HL-60/S4 treated with retinoic acid at 250 ng/mL for 4 days and 3 days (cell line): ENCODE results near the gene DBNDD1.

Source experiments
- in situ Hi-C: fragments of 300-500 bp; cut with MboI; formaldehyde crosslinking; loops from 2 replicates; pipeline ENCODE4 v1.7.0; 2022; ENCODE audit warnings: low sequenced_read_pairs

Gene DBNDD1

GRCh38 chr16:89965447-89966225 is 53.6 kb downstream of the DBNDD1 start:
- in situ Hi-C loops: no loop called here

DNA sequence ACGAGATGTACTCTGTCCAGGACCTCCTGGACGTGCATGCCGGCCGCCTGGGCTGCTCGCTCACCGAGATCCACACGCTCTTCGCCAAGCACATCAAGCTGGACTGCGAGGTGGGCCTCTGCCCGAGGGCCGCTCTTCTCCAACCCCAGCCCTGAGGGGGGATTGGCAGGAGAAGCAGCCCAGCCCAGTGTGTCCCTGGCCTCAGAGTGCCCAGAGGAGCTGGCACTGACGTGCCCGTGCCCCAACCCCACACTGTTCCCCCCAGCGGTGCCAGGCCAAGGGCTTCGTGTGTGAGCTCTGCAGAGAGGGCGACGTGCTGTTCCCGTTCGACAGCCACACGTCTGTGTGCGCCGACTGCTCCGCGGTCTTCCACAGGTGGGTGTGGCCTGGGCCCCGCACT is 55.1 kb downstream of the DBNDD1 start:
- in situ Hi-C loops: no loop called here

DNA sequence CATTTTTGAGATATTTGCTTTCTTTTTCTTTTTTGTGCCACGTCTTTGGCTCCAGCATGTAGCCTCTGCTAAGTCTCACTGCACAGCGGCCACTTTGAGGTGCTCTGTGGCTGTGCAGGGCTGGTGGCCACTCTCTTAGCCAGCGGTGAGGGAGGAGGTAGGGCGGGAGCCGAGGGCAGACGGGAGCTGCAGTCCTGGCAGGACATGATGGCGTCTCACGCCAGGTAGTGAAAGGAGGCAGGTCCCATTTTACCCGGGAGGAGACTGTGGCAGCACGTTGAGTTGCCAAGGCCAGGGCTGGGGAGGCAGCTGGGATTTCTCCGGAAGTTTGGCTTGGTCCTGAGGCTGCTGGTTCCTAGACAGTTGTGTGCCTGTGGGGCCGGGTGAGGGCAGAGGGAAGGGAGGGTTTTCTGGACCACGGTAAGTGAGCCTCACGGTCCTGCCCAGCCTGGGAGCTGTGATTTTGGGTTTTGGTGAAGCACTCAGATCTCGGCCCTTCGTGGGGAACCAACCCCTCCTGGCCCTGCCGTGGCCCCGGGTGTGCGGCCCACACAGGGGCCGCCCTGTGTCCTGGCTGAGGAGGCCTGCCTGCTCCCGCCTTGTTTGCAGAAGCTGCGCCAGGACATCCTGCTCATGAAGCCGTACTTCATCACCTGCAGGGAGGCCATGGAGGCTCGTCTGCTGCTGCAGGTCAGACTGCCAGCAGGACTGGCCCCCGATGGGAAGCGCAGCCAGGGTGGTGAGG is 56.3 kb downstream of the DBNDD1 start:
- in situ Hi-C loops: no loop called here

DNA sequence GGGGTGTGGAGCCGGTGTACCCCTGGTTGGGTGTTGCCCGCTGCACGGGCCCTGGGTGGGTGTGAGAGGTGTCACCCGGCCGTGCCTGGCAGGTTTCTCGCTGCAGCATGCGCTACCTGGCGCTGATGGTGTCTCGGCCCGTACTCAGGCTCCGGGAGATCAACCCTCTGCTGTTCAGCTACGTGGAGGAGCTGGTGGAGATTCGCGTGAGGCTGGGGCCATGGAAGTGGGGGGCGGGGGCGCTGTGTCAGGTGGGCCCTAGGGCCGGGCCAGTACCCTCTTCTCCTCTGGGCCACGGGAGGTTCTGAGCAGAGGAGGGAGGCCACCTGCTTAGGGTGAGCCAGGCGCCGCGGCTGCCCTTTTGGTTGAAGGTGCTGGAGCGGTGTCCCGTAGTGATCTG is 57.3 kb downstream of the DBNDD1 start:
- in situ Hi-C loops: no loop called here

DNA sequence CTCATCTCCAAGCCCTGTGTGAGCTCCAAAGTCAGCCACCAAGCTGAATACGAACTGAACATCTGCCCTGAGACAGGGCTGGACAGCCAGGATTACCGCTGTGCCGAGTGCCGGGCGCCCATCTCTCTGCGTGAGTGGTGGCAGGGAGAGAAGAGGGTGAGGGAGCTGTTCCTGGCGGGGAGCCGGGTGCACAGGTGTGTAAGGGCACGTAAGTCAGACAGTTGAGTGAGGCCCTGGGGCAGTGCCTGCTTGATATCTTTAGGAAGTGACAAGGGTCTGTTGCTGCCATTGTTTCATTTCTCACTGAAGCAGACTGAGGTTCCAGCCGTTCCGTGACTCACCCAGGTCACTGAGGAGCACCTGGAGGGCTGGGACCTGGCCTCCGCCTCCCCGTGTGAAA is 58.3 kb downstream of the DBNDD1 start:
- in situ Hi-C loops: no loop called here

GRCh38 chr16:89958596-89958995 is 60.7 kb downstream of the DBNDD1 start:
- in situ Hi-C loops: no loop called here

DNA sequence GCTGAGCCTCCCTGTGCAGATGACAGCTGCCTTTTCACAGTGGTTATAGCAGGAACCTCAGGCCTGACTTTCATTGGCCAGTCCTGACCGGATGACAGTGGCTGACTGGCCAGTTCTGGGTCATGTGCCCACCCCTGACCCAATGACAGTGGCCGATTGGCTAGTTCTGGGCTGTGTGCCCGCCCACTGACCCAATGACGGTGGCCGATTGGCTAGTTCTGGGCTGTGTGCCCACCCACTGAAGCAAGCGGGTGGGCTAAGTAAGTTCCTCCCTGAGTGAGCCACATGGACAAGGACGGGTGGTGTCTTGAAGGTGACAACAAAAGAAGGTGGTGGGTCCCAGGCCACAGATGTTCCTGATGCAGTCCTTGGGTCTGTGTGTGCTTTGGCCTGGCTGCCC is 61.2 kb downstream of the DBNDD1 start:
- in situ Hi-C loops: no loop called here

- in situ Hi-C loops: no loop called here
Observed at GRCh38 chr16:89957216-89957785, 62.0 kb downstream of the DBNDD1 start.

DNA sequence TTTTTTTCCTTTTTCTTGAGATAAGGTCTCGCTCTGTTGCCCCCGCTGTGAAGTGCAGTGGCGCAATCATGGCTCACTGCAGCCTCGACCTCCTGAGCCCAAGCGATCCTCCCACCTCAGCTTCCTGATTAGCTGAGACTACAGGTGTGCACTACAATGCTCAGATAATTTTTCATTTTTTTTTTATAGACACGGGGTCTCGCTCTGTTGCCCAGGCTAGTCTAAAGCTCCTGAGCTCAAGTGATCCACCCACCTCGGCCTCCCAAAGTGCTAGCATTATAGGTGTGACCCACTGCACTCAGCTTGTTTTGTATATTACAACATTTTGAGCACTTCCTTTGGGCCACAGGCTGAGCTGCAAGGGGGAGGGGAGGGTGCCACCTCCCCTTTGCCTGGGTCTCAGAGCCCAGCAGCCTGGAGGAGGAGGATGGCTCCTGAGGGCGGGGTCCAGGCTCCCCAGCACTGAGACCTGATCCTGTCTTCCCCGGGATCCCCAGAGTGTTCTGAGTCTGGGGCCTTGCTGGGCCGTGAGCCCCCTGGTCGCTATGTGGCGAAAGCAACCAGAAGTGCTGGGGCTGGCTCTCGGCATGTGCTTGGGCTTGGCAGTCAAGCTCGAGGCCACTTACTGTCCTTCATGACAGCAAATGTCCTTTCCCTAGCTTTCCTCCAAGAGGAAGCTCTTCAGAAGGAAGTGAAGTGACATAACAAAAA is 62.6 kb downstream of the DBNDD1 start:
- in situ Hi-C loops: no loop called here

DNA sequence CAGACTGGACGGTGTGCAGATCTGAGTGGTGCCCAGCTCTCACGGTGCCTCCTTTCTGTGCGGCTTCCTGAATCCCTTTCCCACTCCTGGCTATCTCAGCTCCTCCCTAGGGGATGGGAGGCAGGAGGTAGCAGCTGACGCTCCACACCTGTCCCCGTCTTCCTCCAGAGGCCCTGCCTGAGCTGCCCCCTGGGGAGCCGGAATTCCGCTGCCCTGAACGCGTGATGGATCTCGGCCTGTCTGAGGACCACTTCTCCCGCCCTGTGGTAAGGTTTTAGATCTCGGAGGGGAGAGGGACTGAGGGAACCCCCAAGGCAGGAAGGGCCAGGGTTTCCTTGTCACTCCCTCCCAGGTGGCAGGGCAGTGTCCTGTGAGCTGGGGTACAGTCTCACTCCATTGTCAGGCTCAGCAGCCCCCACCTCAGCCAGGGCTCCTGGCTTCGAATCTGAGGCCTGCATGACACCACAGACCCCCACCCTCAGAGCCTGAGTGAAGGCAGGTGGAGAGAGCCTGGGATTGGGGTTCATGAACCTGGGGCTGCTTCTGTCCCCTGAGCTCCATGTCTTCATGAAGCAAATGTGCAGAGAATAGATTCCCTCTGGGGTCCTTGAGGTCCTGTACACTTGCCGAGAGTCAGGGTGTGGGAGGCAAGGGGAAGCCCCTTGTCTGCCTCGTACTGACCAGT is 64.1 kb downstream of the DBNDD1 start:
- in situ Hi-C loops: no loop called here
